Measurements from ENCODE around the gene TNRC6C.
"Not testable (repeated sequence)": the region's sequence is repeated elsewhere in the genome, so short reads cannot be mapped to it uniquely, and the experiment has no call there.

TNRC6C gene

DNA sequence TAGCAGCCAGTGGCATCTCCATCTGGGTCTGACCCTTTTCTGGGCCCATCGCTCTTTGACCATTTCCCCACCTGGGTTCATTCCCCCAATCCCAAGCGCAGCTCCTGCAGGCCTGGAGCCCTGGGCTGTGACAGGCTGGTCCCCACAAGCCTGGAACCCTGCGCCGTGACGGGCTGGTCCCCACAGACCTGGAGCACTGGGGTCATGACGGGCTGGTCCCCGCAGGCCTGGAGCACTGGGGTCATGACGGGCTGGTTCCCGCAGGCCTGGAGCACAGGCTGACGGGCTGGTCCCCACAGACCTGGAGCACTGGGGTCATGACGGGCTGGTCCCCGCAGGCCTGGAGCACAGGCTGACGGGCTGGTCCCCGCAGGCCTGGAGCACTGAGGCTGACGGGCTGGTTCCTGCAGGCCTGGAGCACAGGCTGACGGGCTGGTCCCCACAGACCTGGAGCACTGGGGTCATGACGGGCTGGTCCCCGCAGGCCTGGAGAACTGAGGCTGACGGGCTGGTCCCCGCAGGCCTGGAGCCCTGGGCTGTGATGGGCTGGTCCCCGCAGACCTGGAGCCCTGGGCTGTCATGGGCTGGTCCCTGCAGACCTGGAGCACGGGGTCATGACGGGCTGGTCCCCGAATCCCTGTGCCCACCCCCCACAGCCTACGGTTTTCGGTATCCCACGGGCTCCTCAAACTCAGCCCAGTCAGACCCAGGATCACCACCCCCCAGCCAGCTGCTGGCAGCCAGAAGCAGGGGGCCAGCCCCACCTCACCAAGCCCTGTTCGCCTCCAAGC lies 153.4 kb downstream of the TNRC6C start:
- H3K36me3 ChIP-seq (ENCODE audit: control insufficient read depth, low read depth, low read length) = no peaks in the 10 kb centered on the region
- H3K4me3 ChIP-seq (ENCODE audit: low read length) = no peak overlapping the region
- H3K4me1 ChIP-seq (ENCODE audit: control insufficient read depth, low read depth, low read length) = no peaks in the 10 kb centered on the region
- H3K9me3 ChIP-seq (ENCODE audit: control insufficient read depth, low read depth, low read length) = no peaks in the 10 kb centered on the region
- no peaks in the 10 kb centered on the region for H3K27me3 ChIP-seq (ENCODE audit: control insufficient read depth, insufficient read depth, low read length)
- H3K27ac ChIP-seq (ENCODE audit: low read length) = no peak overlapping the region
- no peak overlapping the region for H3K9ac ChIP-seq (ENCODE audit: low read length)

DNA sequence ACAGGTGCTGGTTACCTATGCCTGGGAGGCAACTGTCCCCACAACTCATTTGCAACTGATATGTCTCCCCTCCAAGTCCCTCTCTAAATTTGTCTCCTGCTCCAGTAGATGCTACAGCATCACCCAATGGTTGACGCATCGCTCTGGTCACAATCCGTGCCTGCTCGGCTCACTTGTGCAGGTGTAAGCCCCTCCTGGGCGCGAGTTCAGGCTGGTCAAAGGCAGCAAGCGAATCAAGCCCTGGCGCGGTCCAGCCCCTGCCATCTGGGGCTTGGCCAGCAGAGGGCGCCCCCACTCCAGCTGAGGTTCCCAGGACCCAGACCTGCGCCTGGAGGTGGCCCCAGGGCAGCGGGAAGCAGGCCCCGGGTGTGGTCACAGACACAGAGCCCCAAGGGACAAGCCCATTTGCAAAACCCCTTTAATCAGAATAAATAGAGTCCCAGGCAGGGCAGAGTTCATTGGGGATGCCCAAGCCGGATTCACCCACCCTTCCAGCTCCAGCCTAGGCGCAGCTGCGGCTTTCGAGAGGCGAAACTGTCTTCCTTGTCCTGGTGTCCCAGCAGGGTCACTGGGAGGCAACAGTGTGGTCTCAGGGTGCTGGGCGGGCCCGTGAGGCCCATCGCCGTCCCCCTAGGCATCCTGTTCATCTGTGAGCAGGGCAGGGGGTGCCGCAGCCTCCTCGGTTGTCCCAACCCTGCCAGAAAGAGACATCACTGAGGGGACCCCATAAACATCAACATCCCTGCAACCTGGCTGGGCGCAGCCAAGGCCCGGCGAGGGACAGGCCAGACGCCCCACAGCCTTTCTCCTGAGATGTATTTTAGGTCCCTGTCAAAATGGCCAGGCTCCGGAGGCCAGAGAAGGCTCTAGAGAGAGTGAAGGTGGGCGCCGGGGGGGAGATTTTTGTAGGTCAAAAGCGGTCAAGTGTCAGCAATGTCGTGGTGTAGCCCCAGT lies 154.3 kb downstream of the TNRC6C start:
- no peaks in the 10 kb centered on the region for H3K27me3 ChIP-seq (ENCODE audit: control insufficient read depth, insufficient read depth, low read length)
- H3K9ac ChIP-seq (ENCODE audit: low read length) = no peak overlapping the region
- H3K4me1 ChIP-seq (ENCODE audit: control insufficient read depth, low read depth, low read length) = no peaks in the 10 kb centered on the region
- no peak overlapping the region for H3K4me3 ChIP-seq (ENCODE audit: low read length)
- H3K9me3 ChIP-seq (ENCODE audit: control insufficient read depth, low read depth, low read length) = no peaks in the 10 kb centered on the region
- H3K36me3 ChIP-seq (ENCODE audit: control insufficient read depth, low read depth, low read length) = no peaks in the 10 kb centered on the region
- no peak overlapping the region for H3K27ac ChIP-seq (ENCODE audit: low read length)

DNA sequence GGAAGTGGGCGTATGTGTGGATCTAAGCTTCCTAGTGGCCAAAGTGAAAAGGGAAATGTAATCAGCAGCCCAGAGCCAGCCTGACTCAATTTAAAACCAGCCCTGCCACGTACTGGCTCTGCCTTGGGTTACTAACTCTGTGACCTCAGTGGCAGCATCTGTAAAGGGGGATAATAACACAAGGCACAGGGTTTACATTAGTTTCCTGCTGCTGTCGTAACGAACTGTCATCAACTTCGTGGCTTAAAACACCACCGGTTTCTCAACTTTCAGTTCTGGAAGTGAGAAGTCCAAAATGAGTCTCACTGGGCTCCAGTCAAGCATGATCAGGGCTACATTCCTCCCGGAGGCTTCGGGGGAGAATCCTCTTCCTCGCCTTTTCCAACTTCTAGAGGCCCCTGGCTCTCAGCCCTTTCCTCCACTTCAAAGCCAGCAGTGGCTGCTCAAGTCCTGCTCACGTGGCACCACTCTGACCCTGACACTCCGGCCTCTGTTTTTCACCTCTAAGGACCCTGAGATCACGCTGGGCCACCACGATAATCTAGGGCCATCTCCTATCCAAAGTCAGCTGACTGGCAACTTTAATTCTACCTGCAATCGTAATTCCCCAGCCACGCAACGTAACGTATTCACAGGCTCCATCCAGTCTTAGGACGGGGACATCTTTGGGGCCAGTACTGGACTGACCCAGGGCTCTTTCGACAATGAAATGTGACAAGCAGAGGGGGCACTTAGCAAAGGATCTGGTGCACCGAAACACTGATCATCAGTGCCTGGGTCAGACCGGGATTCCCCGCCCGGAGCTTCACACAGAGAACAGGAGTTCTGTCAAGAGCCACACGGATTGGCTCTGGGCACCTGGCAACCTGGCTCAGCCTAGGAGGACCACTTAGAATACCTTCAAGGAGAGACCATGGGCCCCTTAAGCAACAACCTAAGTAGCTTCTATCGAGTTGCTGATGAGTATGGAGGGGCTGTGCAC lies 155.6 kb downstream of the TNRC6C start:
- Histone ChIP-seq H3K27me3 (ENCODE audit: control insufficient read depth, insufficient read depth, low read length) (no peaks in the 10 kb centered on the region), H3K4me3 (ENCODE audit: low read length) (no peak overlapping the region), H3K9me3 (ENCODE audit: control insufficient read depth, low read depth, low read length) (no peaks in the 10 kb centered on the region), H3K27ac (ENCODE audit: low read length) (no peak overlapping the region), H3K9ac (ENCODE audit: low read length) (no peak overlapping the region), H3K36me3 (ENCODE audit: control insufficient read depth, low read depth, low read length) (no peaks in the 10 kb centered on the region), H3K4me1 (ENCODE audit: control insufficient read depth, low read depth, low read length) (no peaks in the 10 kb centered on the region)

DNA sequence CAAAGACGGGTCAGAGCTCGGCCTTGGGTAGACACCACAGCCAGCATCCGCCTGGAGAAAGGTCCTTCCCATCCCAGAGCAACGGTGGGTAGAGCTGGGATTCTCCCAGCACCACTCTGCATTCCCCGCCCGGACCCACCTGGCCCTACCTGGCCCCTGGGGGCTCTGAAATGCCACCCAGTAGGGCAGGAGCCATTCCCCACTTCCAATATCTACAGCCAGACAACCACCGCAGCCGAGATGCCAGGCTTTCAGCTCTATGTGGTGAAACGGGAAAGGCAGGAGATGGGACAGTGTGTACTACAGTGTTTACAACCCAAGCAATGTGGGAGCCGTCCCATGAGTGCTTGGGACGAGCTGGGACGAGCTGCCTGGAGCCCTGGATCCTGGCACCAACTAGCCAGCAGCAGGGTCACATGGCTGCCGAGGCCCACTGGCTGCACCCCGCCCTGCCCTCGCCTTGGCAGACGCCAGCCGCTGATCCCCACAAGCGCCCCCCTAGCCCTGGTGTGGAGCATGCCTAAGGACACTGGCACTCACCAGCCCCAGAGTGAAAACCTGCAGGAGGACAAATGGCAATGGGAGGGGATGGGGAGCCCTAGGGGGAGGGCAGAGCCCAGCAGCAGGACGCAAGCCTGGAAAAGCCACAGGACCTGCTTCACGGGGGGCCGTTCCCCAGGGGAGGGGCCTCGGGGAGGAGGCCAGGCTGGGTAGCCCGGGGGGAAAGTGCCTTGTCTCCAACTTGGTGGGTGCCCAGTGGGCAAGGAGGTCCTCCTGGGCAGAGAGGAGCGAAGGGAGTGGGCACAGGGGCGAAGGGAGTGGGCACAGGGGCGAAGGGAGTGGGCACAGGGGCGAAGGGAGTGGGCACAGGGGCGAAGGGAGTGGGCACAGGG lies 156.6 kb downstream of the TNRC6C start:
- Histone ChIP-seq H3K27me3 (ENCODE audit: control insufficient read depth, insufficient read depth, low read length) (no peaks in the 10 kb centered on the region), H3K9ac (ENCODE audit: low read length) (no peak overlapping the region), H3K9me3 (ENCODE audit: control insufficient read depth, low read depth, low read length) (no peaks in the 10 kb centered on the region), H3K36me3 (ENCODE audit: control insufficient read depth, low read depth, low read length) (no peaks in the 10 kb centered on the region), H3K4me3 (ENCODE audit: low read length) (no peak overlapping the region), H3K4me1 (ENCODE audit: control insufficient read depth, low read depth, low read length) (no peaks in the 10 kb centered on the region), H3K27ac (ENCODE audit: low read length) (no peak overlapping the region)

DNA sequence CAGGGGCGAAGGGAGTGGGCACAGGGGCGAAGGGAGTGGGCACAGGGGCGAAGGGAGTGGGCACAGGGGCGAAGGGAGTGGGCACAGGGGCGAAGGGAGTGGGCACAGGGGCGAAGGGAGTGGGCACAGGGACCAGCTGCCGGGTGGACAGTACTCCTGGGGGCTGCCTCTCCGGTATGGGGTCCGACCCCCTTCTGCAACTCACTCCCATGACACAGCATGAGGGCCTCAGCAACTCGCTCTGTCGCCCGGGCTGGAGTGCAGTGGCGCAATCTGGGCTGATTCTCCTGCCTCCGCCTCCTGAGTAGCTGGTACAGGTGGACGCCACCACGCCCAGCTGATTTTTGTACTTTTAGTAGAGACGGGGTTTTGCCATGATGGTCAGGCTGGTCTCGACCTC lies 157.3 kb downstream of the TNRC6C start:
- not testable (repeated sequence) for H3K27ac ChIP-seq (ENCODE audit: low read length); H3K4me1 ChIP-seq (ENCODE audit: control insufficient read depth, low read depth, low read length); H3K27me3 ChIP-seq (ENCODE audit: control insufficient read depth, insufficient read depth, low read length); H3K36me3 ChIP-seq (ENCODE audit: control insufficient read depth, low read depth, low read length); H3K9me3 ChIP-seq (ENCODE audit: control insufficient read depth, low read depth, low read length); H3K4me3 ChIP-seq (ENCODE audit: low read length); H3K9ac ChIP-seq (ENCODE audit: low read length)

DNA sequence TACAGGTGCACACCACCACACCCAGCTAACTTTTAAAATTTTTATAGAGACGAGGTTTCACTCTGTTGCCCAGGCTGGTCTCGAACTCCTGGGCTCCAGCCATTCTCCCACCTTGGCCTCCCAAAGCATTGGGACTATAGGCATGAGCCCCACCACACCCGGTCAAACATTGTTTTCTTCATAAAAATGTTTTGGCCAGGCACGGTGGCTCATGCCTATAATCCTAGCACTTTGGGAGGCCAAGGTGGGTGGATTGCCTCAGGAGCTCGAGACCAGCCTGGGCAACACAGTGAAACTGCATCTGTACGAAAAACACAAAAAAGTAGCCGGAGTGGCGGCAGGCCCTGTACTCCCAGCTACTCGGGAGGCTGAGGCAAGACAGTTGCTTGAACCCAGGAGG lies 157.9 kb downstream of the TNRC6C start:
- no peaks in the 10 kb centered on the region for H3K27me3 ChIP-seq (ENCODE audit: control insufficient read depth, insufficient read depth, low read length)
- H3K9ac ChIP-seq (ENCODE audit: low read length) = no peak overlapping the region
- H3K36me3 ChIP-seq (ENCODE audit: control insufficient read depth, low read depth, low read length) = no peaks in the 10 kb centered on the region
- no peak overlapping the region for H3K27ac ChIP-seq (ENCODE audit: low read length)
- no peaks in the 10 kb centered on the region for H3K9me3 ChIP-seq (ENCODE audit: control insufficient read depth, low read depth, low read length)
- H3K4me3 ChIP-seq (ENCODE audit: low read length) = no peak overlapping the region
- H3K4me1 ChIP-seq (ENCODE audit: control insufficient read depth, low read depth, low read length) = no peaks in the 10 kb centered on the region

DNA sequence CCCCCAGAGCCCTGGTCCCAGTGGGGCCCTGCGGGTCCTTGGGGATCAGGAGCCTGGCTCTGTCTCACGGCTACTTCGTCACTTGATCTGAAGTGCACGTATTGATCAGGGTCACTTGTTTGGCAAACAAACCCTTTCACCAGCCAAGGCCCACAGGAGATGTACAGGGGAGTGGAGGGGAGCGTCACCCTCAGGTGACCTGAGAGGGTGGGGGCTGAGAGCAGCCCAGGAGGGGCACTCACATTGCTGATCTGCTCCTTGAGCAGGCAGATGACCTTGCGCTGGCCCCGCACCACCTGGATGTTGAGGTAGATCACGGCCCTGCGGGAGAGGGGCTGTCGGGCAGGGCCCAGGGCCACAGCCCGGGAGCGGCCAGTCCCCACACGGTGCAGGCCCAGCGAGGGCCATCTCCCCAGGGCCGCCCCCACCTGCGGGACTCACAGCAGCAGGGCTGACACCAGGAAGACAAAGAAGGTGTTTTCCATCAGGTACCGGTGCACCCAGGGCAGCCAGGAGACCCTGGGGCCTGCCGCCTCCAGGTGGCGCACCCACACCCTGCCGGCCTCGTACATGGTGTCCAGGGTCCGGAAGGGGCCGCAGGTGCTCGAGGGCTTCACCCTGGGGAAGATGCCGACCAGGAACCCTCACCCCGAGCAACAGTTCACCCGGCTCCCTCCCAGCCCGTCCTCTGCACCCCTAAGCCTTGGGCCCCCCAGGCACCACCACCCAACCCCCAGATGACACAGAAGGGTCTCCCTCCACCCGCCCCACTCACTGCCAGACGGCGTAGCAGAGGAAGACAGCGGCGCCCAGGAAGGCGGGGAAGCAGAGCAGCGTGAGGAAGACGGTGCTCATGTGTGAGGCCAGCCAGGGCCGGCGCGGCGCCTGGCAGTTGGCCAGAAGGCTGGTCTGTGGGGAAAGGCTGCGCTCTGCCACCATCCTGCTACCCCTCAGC lies 158.8 kb downstream of the TNRC6C start:
- no peak overlapping the region for H3K4me3 ChIP-seq (ENCODE audit: low read length)
- H3K4me1 ChIP-seq (ENCODE audit: control insufficient read depth, low read depth, low read length) = no peaks in the 10 kb centered on the region
- no peak overlapping the region for H3K27ac ChIP-seq (ENCODE audit: low read length)
- no peaks in the 10 kb centered on the region for H3K9me3 ChIP-seq (ENCODE audit: control insufficient read depth, low read depth, low read length)
- H3K9ac ChIP-seq (ENCODE audit: low read length) = no peak overlapping the region
- no peaks in the 10 kb centered on the region for H3K36me3 ChIP-seq (ENCODE audit: control insufficient read depth, low read depth, low read length)
- H3K27me3 ChIP-seq (ENCODE audit: control insufficient read depth, insufficient read depth, low read length) = no peaks in the 10 kb centered on the region

DNA sequence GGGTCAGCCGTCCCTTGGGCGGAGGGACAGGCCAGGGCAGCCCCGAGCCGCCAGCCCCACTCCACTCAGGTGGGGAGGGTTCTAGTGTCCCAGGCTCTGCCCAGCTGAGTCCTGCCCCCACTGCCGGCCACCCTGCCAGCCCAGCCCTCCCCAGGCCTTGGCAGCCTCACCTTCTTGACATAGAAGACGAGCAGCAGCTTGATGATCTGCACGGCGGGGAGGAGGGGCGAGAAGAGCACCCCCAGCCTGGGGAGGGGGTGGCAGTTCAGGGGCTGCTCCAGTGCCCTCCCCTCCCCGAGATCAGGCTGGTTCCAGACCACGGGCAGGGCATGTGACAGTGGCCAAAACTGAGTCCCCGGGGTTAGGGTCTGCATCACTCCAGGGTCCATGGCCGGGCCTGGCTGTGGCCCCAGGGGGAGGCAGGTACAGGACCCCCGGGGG lies 160.3 kb downstream of the TNRC6C start:
- no peaks in the 10 kb centered on the region for H3K4me1 ChIP-seq (ENCODE audit: control insufficient read depth, low read depth, low read length)
- no peak overlapping the region for H3K9ac ChIP-seq (ENCODE audit: low read length)
- H3K36me3 ChIP-seq (ENCODE audit: control insufficient read depth, low read depth, low read length) = peaks cover 10% of the 10 kb centered on the region

DNA sequence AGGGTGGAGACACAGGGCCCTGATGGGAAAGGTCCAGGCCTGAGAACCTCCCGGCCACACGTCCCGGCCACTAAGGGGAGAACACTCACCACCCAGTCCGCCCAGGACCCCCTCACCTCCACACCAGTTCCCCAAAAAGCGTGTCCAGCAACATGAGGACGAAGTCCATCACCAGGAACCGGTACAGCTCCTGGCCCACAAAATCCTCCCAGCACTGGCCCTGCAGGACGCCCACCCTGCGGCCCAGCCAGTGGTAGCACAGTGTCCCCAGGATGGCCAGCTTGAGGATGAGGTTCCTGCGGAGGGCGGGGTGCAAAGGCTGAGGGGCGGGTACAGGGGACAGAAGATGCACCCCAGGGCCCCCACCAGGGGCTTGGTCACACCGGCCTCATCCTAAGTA lies 162.0 kb downstream of the TNRC6C start:
- no peak overlapping the region for H3K9ac ChIP-seq (ENCODE audit: low read length)
- no peaks in the 10 kb centered on the region for H3K9me3 ChIP-seq (ENCODE audit: control insufficient read depth, low read depth, low read length)
- H3K27ac ChIP-seq (ENCODE audit: low read length) = no peak overlapping the region
- no peaks in the 10 kb centered on the region for H3K27me3 ChIP-seq (ENCODE audit: control insufficient read depth, insufficient read depth, low read length)
- H3K4me1 ChIP-seq (ENCODE audit: control insufficient read depth, low read depth, low read length) = no peaks in the 10 kb centered on the region
- H3K36me3 ChIP-seq (ENCODE audit: control insufficient read depth, low read depth, low read length) = peaks cover 13% of the 10 kb centered on the region
- H3K4me3 ChIP-seq (ENCODE audit: low read length) = no peak overlapping the region

More for the DNA sequence above, 160.3 kb downstream of the TNRC6C start:
- H3K9me3 ChIP-seq (ENCODE audit: control insufficient read depth, low read depth, low read length) = no peaks in the 10 kb centered on the region
- H3K27me3 ChIP-seq (ENCODE audit: control insufficient read depth, insufficient read depth, low read length) = no peaks in the 10 kb centered on the region
- H3K27ac ChIP-seq (ENCODE audit: low read length) = no peak overlapping the region
- no peak overlapping the region for H3K4me3 ChIP-seq (ENCODE audit: low read length)
